K562 (cell line): ENCODE data around the gene ATF6B. TPM values are rescaled to one million over a fixed set of nuclear protein-coding genes. Genes with fewer than 3 reads are reported as not detected.
A peak's percentile ranks its signal among the peaks of the same experiment; 100 is the strongest.

ENCODE experiments used
- ATAC-seq: fragments of 200-7000 bp; cut with Tn5 transposase; 3 replicates; pipeline ENCODE4 v1.9.1; 2020; ENCODE audit warnings: moderate library complexity
- BruUV-seq: library from RNA; stranded (reverse); fragments of 400-500 nt; replicated peaks from 2 replicates; lab custom pipeline; 2021; lab: Mats Ljungman, UMichigan
- CTCF ChIA-PET: fragments of 300-600 bp; formaldehyde crosslinking; extraction: SDS; loops from one replicate; lab custom pipeline; 2021; ENCODE audit warnings: low intra/inter-chr PET ratio; lab: Yijun Ruan, JAX
- POLR2A ChIA-PET: fragments of 300-600, 350-650 bp; sonication (Branson Sonifier 250); formaldehyde crosslinking; extraction: SDS; loops from one replicate; lab custom pipeline; 2021; ENCODE audit warnings: antibody characterized with exemption, inconsistent platforms; lab: Yijun Ruan, JAX
- DNase-seq, 4 experiments: peaks; one replicate each; pipeline versions ENCODE4 v3.0.0 to v3.0.0-alpha.2; 2011 to 2018; ENCODE audit warnings: low spot score in 3 of 4, mixed read lengths in 3 of 4; ENCODE audit errors: extremely low read depth in 1 of 4
- FAIRE-seq: peaks from 2 replicates; lab custom pipeline; 2011; peaks lifted over from hg19 to GRCh38; lab: Jason Lieb, UNC
- H2AFZ ChIP-seq: 2 replicates; pipeline ENCODE4 v1.6.0; 2011; ENCODE audit warnings: low read depth, low read length, control low read depth, inconsistent platforms
- H3K27ac ChIP-seq: fragments of 200-600 bp; 3 replicates; pipeline ENCODE4 v1.8.0; 2011; ENCODE audit warnings: low read depth, mild to moderate bottlenecking, control low read depth, inconsistent platforms, low read length, moderate library complexity, mixed read lengths; ENCODE audit errors: extremely low read depth
- H3K27me3 ChIP-seq, 2 experiments: fragments of 300-600 bp in 1 of 2; 2 replicates in 1 of 2; 3 replicates in 1 of 2; pipeline versions ENCODE4 v1.6.0 to v1.8.0; 2011; ENCODE audit warnings: inconsistent platforms in 2 of 2, low read length in 2 of 2, mild to moderate bottlenecking in 1 of 2, mixed read lengths in 1 of 2, moderate library complexity in 1 of 2; ENCODE audit not compliant: control insufficient read depth in 2 of 2, insufficient read depth in 2 of 2
- H3K36me3 ChIP-seq: fragments of 300-600 bp; 3 replicates; pipeline ENCODE4 v1.8.0; 2011; ENCODE audit warnings: mild to moderate bottlenecking, low read length, inconsistent platforms; ENCODE audit not compliant: control insufficient read depth, insufficient read depth
- H3K4me1 ChIP-seq, 2 experiments: fragments of 200-600 bp in 1 of 2; replicated peaks in 1 of 2; 2 replicates in 1 of 2; 3 replicates in 1 of 2; pipeline versions ENCODE4 v1.5.1 to v1.8.0; 2011; ENCODE audit warnings: inconsistent platforms in 2 of 2, low read length in 2 of 2, mild to moderate bottlenecking in 1 of 2, mixed read lengths in 1 of 2, moderate library complexity in 1 of 2; ENCODE audit not compliant: control insufficient read depth in 2 of 2, insufficient read depth in 2 of 2
- H3K4me2 ChIP-seq: 2 replicates; pipeline ENCODE4 v1.6.1; 2011; ENCODE audit warnings: low read length, control low read depth, inconsistent platforms, mixed read lengths; ENCODE audit not compliant: insufficient read depth
- H3K4me3 ChIP-seq: fragments of 200-600 bp; sonication (generic), shearing (Covaris generic); 2 replicates; pipeline ENCODE4 v1.5.1; 2016; ENCODE audit warnings: control low read depth, inconsistent platforms
- H3K79me2 ChIP-seq: fragments of 200-600 bp; 3 replicates; pipeline ENCODE4 v1.8.0; 2011; ENCODE audit warnings: low read length, inconsistent platforms; ENCODE audit not compliant: control insufficient read depth, insufficient read depth
- H3K9ac ChIP-seq, 2 experiments: 2 replicates each; pipeline versions ENCODE4 v1.6.0 to v1.6.1; 2011; ENCODE audit warnings: low read depth in 2 of 2, low read length in 2 of 2, control low read depth in 1 of 2, inconsistent platforms in 1 of 2, mild to moderate bottlenecking in 1 of 2, mixed read lengths in 1 of 2; ENCODE audit not compliant: insufficient read depth in 1 of 2
- H3K9me1 ChIP-seq: one replicate; pipeline ENCODE4 v1.6.0; 2011; ENCODE audit warnings: inconsistent platforms, mild to moderate bottlenecking, low read length, moderate library complexity; ENCODE audit not compliant: control insufficient read depth, insufficient read depth
- H3K9me3 ChIP-seq: replicated peaks from 2 replicates; pipeline ENCODE4 v1.5.1; 2011; ENCODE audit warnings: low read depth, low read length, inconsistent platforms; ENCODE audit not compliant: control insufficient read depth, insufficient read depth
- H4K20me1 ChIP-seq: replicated peaks from 2 replicates; pipeline ENCODE4 v1.6.1; 2011; ENCODE audit warnings: low read length, inconsistent platforms, mixed read lengths; ENCODE audit not compliant: control insufficient read depth, insufficient read depth
- EHMT2 ChIP-seq: fragments of 450-650 bp; IDR thresholded peaks from 2 replicates; pipeline ENCODE4 v1.6.1; 2018; ENCODE audit warnings: antibody characterized with exemption
- FOXJ2 ChIP-seq: fragments of 200-800 bp; sonication (Bioruptor generic); IDR thresholded peaks from 2 replicates; pipeline ENCODE4 v1.6.1; 2016; ENCODE audit warnings: missing genetic modification characterization, missing compliant biosample characterization
- GABPB2 ChIP-seq: fragments of 250-450 bp; sonication (Bioruptor Pico); conservative IDR thresholded peaks from 2 replicates; pipeline ENCODE4 v1.5.1; 2021; ENCODE audit warnings: mild to moderate bottlenecking
- JUND ChIP-seq, 2 experiments: IDR thresholded peaks; 2 replicates in 1 of 2; 3 replicates in 1 of 2; pipeline ENCODE4 v1.6.1; 2011; ENCODE audit warnings: borderline replicate concordance in 2 of 2, low read depth in 2 of 2, low read length in 2 of 2, improper control_type of control experiment in 1 of 2, missing biosample characterization in 1 of 2, missing genetic modification characterization in 1 of 2, missing genetic modification reagents in 1 of 2
- MAZ ChIP-seq, 2 experiments: fragments of 450-650 bp in 1 of 2; sonication (generic) in 1 of 2; formaldehyde crosslinking; IDR thresholded peaks in 1 of 2; conservative IDR thresholded peaks in 1 of 2; 2 replicates each; pipeline versions ENCODE4 v1.4.0 to v1.5.0; 2020; ENCODE audit warnings: mild to moderate bottlenecking in 1 of 2, missing genetic modification reagents in 1 of 2
- MYNN ChIP-seq, 2 experiments: sonication (generic); formaldehyde crosslinking in 1 of 2; IDR thresholded peaks; 2 replicates each; pipeline versions ENCODE4 v1.5.0 to v1.6.1; 2016 to 2020; ENCODE audit warnings: antibody characterized with exemption in 1 of 2, missing genetic modification reagents in 1 of 2
- NEUROD1 ChIP-seq: fragments of 150-350 bp; IDR thresholded peaks from 2 replicates; pipeline ENCODE4 v1.6.1; 2014; ENCODE audit warnings: borderline replicate concordance, low read length, low read depth; ENCODE audit not compliant: partially characterized antibody
- RFX7 ChIP-seq: fragments of 250-450 bp; sonication (Bioruptor Pico); IDR thresholded peaks from 2 replicates; pipeline ENCODE4 v1.5.1; 2021; ENCODE audit warnings: mild to moderate bottlenecking
- SRSF9 ChIP-seq: fragments of 200-400 bp; formaldehyde crosslinking; IDR thresholded peaks from 2 replicates; pipeline ENCODE4 v1.6.1; 2017; ENCODE audit warnings: low read depth, low read length, borderline replicate concordance
- STAG1 ChIP-seq: sonication (generic); formaldehyde crosslinking; IDR thresholded peaks from 2 replicates; pipeline ENCODE4 v1.5.0; 2020; ENCODE audit warnings: missing genetic modification reagents, borderline replicate concordance
- TRIM28 ChIP-seq: fragments of 450-650 bp; IDR thresholded peaks from 2 replicates; pipeline ENCODE4 v1.6.1; 2017
- ZC3H11A ChIP-seq: IDR thresholded peaks from 2 replicates; pipeline ENCODE4 v1.6.1; 2012; ENCODE audit warnings: low read depth, low read length, improper control_type of control experiment
- ZNF717 ChIP-seq: fragments of 250-450 bp; sonication (Bioruptor Pico); IDR thresholded peaks from 2 replicates; pipeline ENCODE4 v1.5.0; 2021
- WGBS: fragments of 100-300 bp; shearing (Covaris generic); methylation state at CpG from one replicate; pipeline ENCODE4 v1.1.6; 2016; ENCODE audit warnings: low coverage, mixed read lengths; ENCODE audit not compliant: insufficient coverage; ENCODE audit errors: missing lambda C conversion rate; 5-methylcytosine and 5-hydroxymethylcytosine counted together
- in situ Hi-C: fragments of 300-500 bp; cut with MboI; formaldehyde crosslinking; loops from 4 replicates; pipeline ENCODE4 v1.15.0; 2018; ENCODE audit warnings: inconsistent platforms, mixed read lengths
- intact Hi-C: fragments of 100-400 bp; cut with micrococcal nuclease; formaldehyde crosslinking; loops from 2 replicates; pipeline ENCODE4 v1.14.2; 2022
- polyA plus RNA-seq, 8 experiments: library from polyadenylated mRNA; depleted of rRNA in 4 of 8; stranded (reverse) in 5 of 8; unstranded in 3 of 8; fragments of >200 nt; fragmentation: Nextera tagmentation in 2 of 8; fragmentation: Illumina TruSeq in 1 of 8; extraction: Ambion mirVana in 2 of 8; extraction: Trizol in 1 of 8; gene quantifications; 2 replicates each; pipeline versions ENCODE4 v1.2.1 to v1.2.3, GENCODE V29; 2011 to 2014; ENCODE audit warnings: inconsistent platforms in 1 of 8, missing spikeins in 1 of 8
- total RNA-seq, 7 experiments: library from RNA; depleted of rRNA in 6 of 7; stranded (reverse); fragments of >200 nt in 6 of 7; fragmentation: Illumina TruSeq in 2 of 7; extraction: Trizol in 2 of 7; gene quantifications; 2 replicates each; pipeline versions ENCODE4 v1.2.1 to v1.2.3, GENCODE V29; 2011 to 2021; ENCODE audit warnings: low replicate concordance in 1 of 7
- TF ChIP-seq, protein P1 (sequence below): fragments of 450-650 bp; IDR thresholded peaks from 2 replicates; pipeline ENCODE4 v1.6.1; 2016; ENCODE audit warnings: antibody characterized with exemption
- TF ChIP-seq, protein P2 (sequence below): fragments of 250-450 bp; sonication (Bioruptor Pico); IDR thresholded peaks from 2 replicates; pipeline ENCODE4 v1.4.0; 2020; ENCODE audit warnings: mild to moderate bottlenecking, moderate library complexity
- TF ChIP-seq, protein P3 (sequence below): IDR thresholded peaks from 2 replicates; pipeline ENCODE4 v1.6.1; 2014; ENCODE audit warnings: antibody characterized with exemption

The ATF6B gene
- total and polyA plus RNA-seq, 9 of the 15 experiments (the other 6 are each of a cell fraction or from before 2014, with no cell fraction given): 20.7 to 131 (median 31.7) TPM

DNA sequence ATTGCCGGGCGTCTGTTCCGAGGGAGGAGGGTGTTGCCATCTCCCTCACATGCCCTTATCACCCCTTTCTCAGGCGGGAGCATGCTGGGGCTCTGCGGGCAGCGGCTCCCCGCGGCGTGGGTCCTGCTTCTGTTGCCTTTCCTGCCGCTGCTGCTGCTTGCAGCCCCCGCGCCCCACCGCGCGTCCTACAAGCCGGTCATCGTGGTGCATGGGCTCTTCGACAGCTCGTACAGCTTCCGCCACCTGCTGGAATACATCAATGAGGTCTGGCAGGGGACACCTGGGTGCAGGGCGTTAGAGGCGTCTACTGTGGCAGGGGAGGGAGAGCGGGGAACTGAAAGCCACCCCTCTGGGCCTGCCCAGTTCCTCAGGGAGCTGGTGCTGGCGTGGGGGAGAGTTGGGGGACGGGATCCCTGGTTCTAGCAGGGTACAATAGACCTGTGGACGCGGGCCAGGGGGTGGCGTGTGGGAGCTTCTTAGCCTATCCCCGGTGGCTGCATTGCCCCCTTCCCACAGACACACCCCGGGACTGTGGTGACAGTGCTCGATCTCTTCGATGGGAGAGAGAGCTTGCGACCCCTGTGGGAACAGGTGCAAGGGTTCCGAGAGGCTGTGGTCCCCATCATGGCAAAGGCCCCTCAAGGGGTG, 26.6 kb upstream of the ATF6B start:
- peak overlapping the region; percentile 89 for H3K27ac ChIP-seq
- TF ChIP-seq STAG1 (CRISPR knock-in tag) (no peak; the same call in none of the 2 replicates), MYNN (IDR thresholded peaks at IDR 0.05) (peak; percentile 24; the same call in 1 of the 2 replicates), MYNN (CRISPR knock-in tag; IDR thresholded peaks at IDR 0.05) (no peak), NEUROD1 (peak; percentile 61), JUND (IDR thresholded peaks at IDR 0.05; ENCODE audit: borderline replicate concordance, low read depth, low read length) (no peak), JUND (tag; IDR thresholded peaks at IDR 0.05; ENCODE audit: borderline replicate concordance, low read depth, low read length) (peak; percentile 39; the same call in 2 of the 3 replicates), ZC3H11A (no peak), RFX7 (CRISPR knock-in tag) (no peak), EHMT2 (no peak), FOXJ2 (no peak), TRIM28 (0 out of 2 replicates have a peak, but pooled peaks have one; percentile 14), SRSF9 (no peak), MAZ (CRISPR knock-in tag; conservative IDR thresholded peaks at IDR 0.05 in 1 of 2, IDR thresholded peaks at IDR 0.05 in 1 of 2) (peak; percentile 63 to 74; a peak in 2 of 4 replicates), ZNF717 (CRISPR knock-in tag) (no peak), GABPB2 (CRISPR knock-in tag) (no peak)
- TF ChIP-seq, protein P1, sequence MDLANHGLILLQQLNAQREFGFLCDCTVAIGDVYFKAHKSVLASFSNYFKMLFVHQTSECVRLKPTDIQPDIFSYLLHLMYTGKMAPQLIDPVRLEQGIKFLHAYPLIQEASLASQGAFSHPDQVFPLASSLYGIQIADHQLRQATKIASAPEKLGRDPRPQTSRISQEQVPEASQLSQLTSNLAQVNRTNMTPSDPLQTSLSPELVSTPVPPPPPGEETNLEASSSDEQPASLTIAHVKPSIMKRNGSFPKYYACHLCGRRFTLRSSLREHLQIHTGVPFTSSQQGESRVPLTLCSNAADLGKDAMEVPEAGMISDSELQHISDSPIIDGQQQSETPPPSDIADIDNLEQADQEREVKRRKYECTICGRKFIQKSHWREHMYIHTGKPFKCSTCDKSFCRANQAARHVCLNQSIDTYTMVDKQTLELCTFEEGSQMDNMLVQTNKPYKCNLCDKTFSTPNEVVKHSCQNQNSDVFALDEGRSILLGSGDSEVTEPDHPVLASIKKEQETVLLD: no peak
- TF ChIP-seq, protein P2, sequence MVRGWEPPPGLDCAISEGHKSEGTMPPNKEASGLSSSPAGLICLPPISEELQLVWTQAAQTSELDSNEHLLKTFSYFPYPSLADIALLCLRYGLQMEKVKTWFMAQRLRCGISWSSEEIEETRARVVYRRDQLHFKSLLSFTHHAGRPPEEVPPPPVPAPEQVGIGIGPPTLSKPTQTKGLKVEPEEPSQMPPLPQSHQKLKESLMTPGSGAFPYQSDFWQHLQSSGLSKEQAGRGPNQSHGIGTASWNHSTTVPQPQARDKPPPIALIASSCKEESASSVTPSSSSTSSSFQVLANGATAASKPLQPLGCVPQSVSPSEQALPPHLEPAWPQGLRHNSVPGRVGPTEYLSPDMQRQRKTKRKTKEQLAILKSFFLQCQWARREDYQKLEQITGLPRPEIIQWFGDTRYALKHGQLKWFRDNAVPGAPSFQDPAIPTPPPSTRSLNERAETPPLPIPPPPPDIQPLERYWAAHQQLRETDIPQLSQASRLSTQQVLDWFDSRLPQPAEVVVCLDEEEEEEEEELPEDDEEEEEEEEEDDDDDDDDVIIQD: no peak
- TF ChIP-seq, protein P3, sequence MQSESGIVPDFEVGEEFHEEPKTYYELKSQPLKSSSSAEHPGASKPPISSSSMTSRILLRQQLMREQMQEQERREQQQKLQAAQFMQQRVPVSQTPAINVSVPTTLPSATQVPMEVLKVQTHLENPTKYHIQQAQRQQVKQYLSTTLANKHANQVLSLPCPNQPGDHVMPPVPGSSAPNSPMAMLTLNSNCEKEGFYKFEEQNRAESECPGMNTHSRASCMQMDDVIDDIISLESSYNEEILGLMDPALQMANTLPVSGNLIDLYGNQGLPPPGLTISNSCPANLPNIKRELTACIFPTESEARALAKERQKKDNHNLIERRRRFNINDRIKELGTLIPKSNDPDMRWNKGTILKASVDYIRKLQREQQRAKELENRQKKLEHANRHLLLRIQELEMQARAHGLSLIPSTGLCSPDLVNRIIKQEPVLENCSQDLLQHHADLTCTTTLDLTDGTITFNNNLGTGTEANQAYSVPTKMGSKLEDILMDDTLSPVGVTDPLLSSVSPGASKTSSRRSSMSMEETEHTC: 0 out of 2 replicates have a peak, but pooled peaks have one; percentile 33

More for the DNA sequence above, 26.6 kb upstream of the ATF6B start:
- Histone ChIP-seq H3K9me3 (no peaks in the 10 kb centered on the region), H3K4me1 (peaks cover 25 to 54% of the 10 kb centered on the region in 2 experiments; a peak in 4 of 5 replicates), H3K79me2 (peaks cover 44% of the 10 kb centered on the region), H4K20me1 (no peaks in the 10 kb centered on the region), H2AFZ (peak overlapping the region; percentile 91), H3K36me3 (peaks cover 40% of the 10 kb centered on the region), H3K9me1 (no peaks in the 10 kb centered on the region), H3K4me2 (peak overlapping the region; percentile 86), H3K9ac (peak overlapping the region; percentile 86 to 93), H3K4me3 (peak overlapping the region; percentile 65), H3K27me3 (no peaks in the 10 kb centered on the region)
- ChIA-PET CTCF (interaction anchor here (1.5 to 4.2 kb wide), 2 partner anchors 36 to 38 kb away, joined by 8 to 51 read pairs; no protein-coding TSS in a partner anchor), POLR2A (interaction anchor here (0.6 to 1.0 kb wide), 5 partner anchors 23 to 327 kb away, joined by 3 to 4 read pairs (median 4); partner anchors contain the start of gene HSPA1B)
- ATAC-seq (peak; percentile 83), DNase-seq (peak; percentile 83 to 93 (median 84)), FAIRE-seq (no peak)
- BruUV-seq: TSS peak; percentile 79
- 2% methylated on average over 34 of the region's 34 CpGs for WGBS
- intact Hi-C loops: loop anchor here (1.0 kb wide), 3 partner anchors 24 to 41 kb away; partner anchors contain the start of gene FKBPL
- in situ Hi-C loops: no loop called here
